Measurements from ENCODE around the gene PTPMT1. TPM values are rescaled to one million over a fixed set of nuclear protein-coding genes. Genes with fewer than 3 reads are reported as not detected.
"Not testable (repeated sequence)": the region's sequence is repeated elsewhere in the genome, so short reads cannot be mapped to it uniquely, and the experiment has no call there.

PTPMT1 gene
- total RNA-seq, 6 donors from 2014 or later = 69.1 to 188 (median 89.9) TPM

DNA sequence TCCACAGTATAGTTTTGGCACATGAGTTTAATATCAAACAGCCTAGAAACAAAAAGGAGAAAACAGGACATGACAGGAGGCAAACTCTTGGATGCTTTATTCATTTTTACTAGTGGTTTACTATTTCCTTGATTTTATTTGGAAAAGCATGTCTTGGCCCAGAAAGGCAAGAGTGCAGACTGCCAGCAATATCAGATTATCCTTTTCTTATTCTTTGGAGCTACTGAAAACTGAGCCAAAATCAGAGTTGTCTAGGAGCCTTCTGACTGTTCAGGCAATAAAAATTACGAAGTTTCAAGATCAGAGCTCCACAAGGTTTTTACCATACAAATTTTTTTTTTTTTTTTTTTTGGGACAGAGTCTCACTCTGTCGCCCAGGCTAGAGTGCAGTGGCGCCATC, 28.5 kb upstream of the PTPMT1 start:
- Histone ChIP-seq H3K9me3 (no peaks in the 10 kb centered on the region), H3K4me3 (no peak overlapping the region), H3K36me3 (peaks cover 0 to 7% (median 2%) of the 10 kb centered on the region in 4 donors), H3K27ac (no peak overlapping the region), H3K4me1 (peaks cover 51 to 64% (median 63%) of the 10 kb centered on the region in 4 donors), H3K27me3 (no peaks in the 10 kb centered on the region)
- WGBS, 2 donors = 74 to 86% methylated on average over 3 of the region's 3 CpGs
- TF ChIP-seq POLR2AphosphoS5 (IDR thresholded peaks at IDR 0.05) (no peak), POLR2A (IDR thresholded peaks at IDR 0.05) (no peak), EP300 (IDR thresholded peaks at IDR 0.05) (no peak)
- TF ChIP-seq, protein P1, sequence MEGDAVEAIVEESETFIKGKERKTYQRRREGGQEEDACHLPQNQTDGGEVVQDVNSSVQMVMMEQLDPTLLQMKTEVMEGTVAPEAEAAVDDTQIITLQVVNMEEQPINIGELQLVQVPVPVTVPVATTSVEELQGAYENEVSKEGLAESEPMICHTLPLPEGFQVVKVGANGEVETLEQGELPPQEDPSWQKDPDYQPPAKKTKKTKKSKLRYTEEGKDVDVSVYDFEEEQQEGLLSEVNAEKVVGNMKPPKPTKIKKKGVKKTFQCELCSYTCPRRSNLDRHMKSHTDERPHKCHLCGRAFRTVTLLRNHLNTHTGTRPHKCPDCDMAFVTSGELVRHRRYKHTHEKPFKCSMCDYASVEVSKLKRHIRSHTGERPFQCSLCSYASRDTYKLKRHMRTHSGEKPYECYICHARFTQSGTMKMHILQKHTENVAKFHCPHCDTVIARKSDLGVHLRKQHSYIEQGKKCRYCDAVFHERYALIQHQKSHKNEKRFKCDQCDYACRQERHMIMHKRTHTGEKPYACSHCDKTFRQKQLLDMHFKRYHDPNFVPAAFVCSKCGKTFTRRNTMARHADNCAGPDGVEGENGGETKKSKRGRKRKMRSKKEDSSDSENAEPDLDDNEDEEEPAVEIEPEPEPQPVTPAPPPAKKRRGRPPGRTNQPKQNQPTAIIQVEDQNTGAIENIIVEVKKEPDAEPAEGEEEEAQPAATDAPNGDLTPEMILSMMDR (IDR thresholded peaks at IDR 0.05) = no peak
- no peak for ATAC-seq (ENCODE audit: low FRiP score in 2 of 2)
- DNase-seq = no peak

- no peak for TF ChIP-seq POLR2A (IDR thresholded peaks at IDR 0.05)
- no peak for TF ChIP-seq EP300 (IDR thresholded peaks at IDR 0.05)
- no peak for TF ChIP-seq POLR2AphosphoS5 (IDR thresholded peaks at IDR 0.05)
- TF ChIP-seq, protein P1 (IDR thresholded peaks at IDR 0.05) = no peak
- H3K27ac ChIP-seq = peak overlapping the region; percentile 1 to 25 (median 19)
- ATAC-seq (ENCODE audit: low FRiP score in 2 of 2) (no peak), DNase-seq (no peak)
- H3K36me3 ChIP-seq = peaks cover 0 to 7% (median 2%) of the 10 kb centered on the region in 4 donors
- H3K27me3 ChIP-seq = no peaks in the 10 kb centered on the region
- no peaks in the 10 kb centered on the region for H3K9me3 ChIP-seq
- peaks cover 43 to 62% (median 53%) of the 10 kb centered on the region in 4 donors for H3K4me1 ChIP-seq
- no peak overlapping the region for H3K4me3 ChIP-seq
- 72 to 73% methylated on average over 10 of the region's 10 CpGs for WGBS, 2 donors
Measured at GRCh38 chr11:47538741-47539565, 26.4 kb upstream of the PTPMT1 start.

GRCh38 chr11:47539681-47540039, 25.7 kb upstream of the PTPMT1 start:
- Histone ChIP-seq H3K27ac (peak overlapping the region in 2 of 4 donors; percentile 14 to 25), H3K36me3 (peaks cover 0 to 7% (median 2%) of the 10 kb centered on the region in 4 donors), H3K4me3 (no peak overlapping the region), H3K9me3 (no peaks in the 10 kb centered on the region), H3K4me1 (peaks cover 37 to 65% (median 48%) of the 10 kb centered on the region in 4 donors), H3K27me3 (no peaks in the 10 kb centered on the region)
- ATAC-seq (ENCODE audit: low FRiP score in 2 of 2) = no peak
- TF ChIP-seq, protein P1 (IDR thresholded peaks at IDR 0.05) = no peak
- TF ChIP-seq EP300 (IDR thresholded peaks at IDR 0.05) = no peak
- DNase-seq = no peak
- WGBS, 2 donors = 46 to 59% methylated on average over 2 of the region's 2 CpGs

- 92 to 98% methylated on average over 2 of the region's 2 CpGs for WGBS, 2 donors
- no peak for DNase-seq
- ATAC-seq (ENCODE audit: low FRiP score in 2 of 2) = no peak
- H3K4me3 ChIP-seq = no peak overlapping the region
- no peaks in the 10 kb centered on the region for H3K27me3 ChIP-seq
- TF ChIP-seq EP300 (IDR thresholded peaks at IDR 0.05) (no peak), POLR2AphosphoS5 (IDR thresholded peaks at IDR 0.05) (no peak)
- TF ChIP-seq, protein P1 (IDR thresholded peaks at IDR 0.05) = no peak
- H3K27ac ChIP-seq = peak overlapping the region in 1 of 4 donors; percentile 5
- H3K9me3 ChIP-seq = no peaks in the 10 kb centered on the region
- H3K36me3 ChIP-seq = peaks cover 0 to 3% (median 0%) of the 10 kb centered on the region in 4 donors
- peaks cover 35 to 70% (median 47%) of the 10 kb centered on the region in 4 donors for H3K4me1 ChIP-seq
Measured at GRCh38 chr11:47541070-47541469, 24.3 kb upstream of the PTPMT1 start.

- no peaks in the 10 kb centered on the region for H3K9me3 ChIP-seq
- ATAC-seq (ENCODE audit: low FRiP score in 2 of 2) = no peak
- H3K27me3 ChIP-seq = no peaks in the 10 kb centered on the region
- DNase-seq = no peak
- no peak overlapping the region for H3K27ac ChIP-seq
- 94 to 98% methylated on average over 6 of the region's 6 CpGs for WGBS, 2 donors
- no peak overlapping the region for H3K4me3 ChIP-seq
- peaks cover 26 to 72% (median 38%) of the 10 kb centered on the region in 4 donors for H3K4me1 ChIP-seq
- no peaks in the 10 kb centered on the region for H3K36me3 ChIP-seq
- TF ChIP-seq, protein P1 (IDR thresholded peaks at IDR 0.05) = no peak
- no peak for TF ChIP-seq EP300 (IDR thresholded peaks at IDR 0.05)
- TF ChIP-seq POLR2A (IDR thresholded peaks at IDR 0.05) = no peak
- TF ChIP-seq POLR2AphosphoS5 (IDR thresholded peaks at IDR 0.05) = no peak
Measured at GRCh38 chr11:47545298-47545697, 20.1 kb upstream of the PTPMT1 start.

- not testable (repeated sequence) for H3K9me3 ChIP-seq; H3K36me3 ChIP-seq; H3K4me3 ChIP-seq; H3K27ac ChIP-seq; DNase-seq; H3K27me3 ChIP-seq; ATAC-seq (ENCODE audit: low FRiP score in 2 of 2)
- peaks cover 28 to 72% (median 40%) of the 10 kb centered on the region in 4 donors for H3K4me1 ChIP-seq
- WGBS, 2 donors = 88 to 94% methylated on average over 7 of the region's 7 CpGs
Measured at GRCh38 chr11:47546274-47546673, 19.1 kb upstream of the PTPMT1 start.
